Muscle of leg (tissue), 11 donors: ENCODE results near the gene EDA. TPM values are rescaled to one million over a fixed set of nuclear protein-coding genes. Genes with fewer than 3 reads are reported as not detected.

Experiments used
- DNase-seq: peaks from one replicate; pipeline ENCODE4 v3.0.0; 2013
- H3K27ac ChIP-seq: one replicate; pipeline ENCODE4 v1.5.1; 2013; ENCODE audit warnings: mild to moderate bottlenecking, low read length, control low read depth
- H3K27me3 ChIP-seq: one replicate; pipeline ENCODE4 v1.6.1; 2013; ENCODE audit warnings: low read length; ENCODE audit not compliant: control insufficient read depth, insufficient read depth
- H3K36me3 ChIP-seq: one replicate; pipeline ENCODE4 v1.6.1; 2013; ENCODE audit warnings: low read length; ENCODE audit not compliant: control insufficient read depth, insufficient read depth
- H3K4me1 ChIP-seq: one replicate; pipeline ENCODE4 v1.6.1; 2013; ENCODE audit warnings: low read length; ENCODE audit not compliant: control insufficient read depth, insufficient read depth
- H3K4me3 ChIP-seq: one replicate; pipeline ENCODE4 v1.5.1; 2013; ENCODE audit warnings: low read length, control low read depth
- H3K9me3 ChIP-seq: replicated peaks from 2 replicates; pipeline ENCODE4 v1.6.1; 2013; ENCODE audit warnings: low read depth, low read length; ENCODE audit not compliant: control insufficient read depth
- WGBS: methylation state at CpG from one replicate; pipeline ENCODE4 v1.1.5; 2013; ENCODE audit warnings: missing lambda C conversion rate; ENCODE audit not compliant: insufficient coverage; 5-methylcytosine and 5-hydroxymethylcytosine counted together
- polyA plus RNA-seq, 8 donors: library from polyadenylated mRNA; unstranded; fragments of 120-200 nt; gene quantifications; one replicate each; pipeline versions ENCODE4 v1.2.1 to v1.2.3, GENCODE V29; 2013; ENCODE audit warnings: inconsistent platforms in 1 of 8, low replicate concordance in 1 of 8; ENCODE audit not compliant: insufficient read length in 8 of 8, insufficient read depth in 1 of 8
- total RNA-seq: library from RNA; stranded (reverse); fragments of 120-200 nt; gene quantifications from one replicate; pipeline ENCODE4 v1.2.4, GENCODE V29; 2013

The EDA gene
- total and polyA plus RNA-seq, 9 donors = 12.3 to 29.5 (median 23.8) TPM

DNA sequence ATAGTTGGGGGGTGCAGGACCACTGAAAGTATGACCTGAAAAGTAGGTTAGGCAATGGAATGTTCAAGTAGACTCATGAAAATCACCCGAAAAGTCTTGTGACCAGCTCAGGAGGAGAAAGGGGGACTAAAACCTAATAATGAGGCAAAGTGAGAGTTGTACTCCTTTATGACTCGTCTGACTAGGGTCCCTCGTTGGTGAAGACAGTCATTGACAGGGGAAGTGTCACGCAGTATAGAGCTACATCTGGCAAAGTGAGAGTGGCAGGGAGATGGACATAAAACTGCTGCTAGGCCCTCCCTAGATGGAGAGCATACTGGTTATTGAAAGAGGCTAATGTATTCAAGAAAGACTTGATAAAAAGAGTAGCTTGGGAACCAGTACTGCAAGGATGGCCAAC lies 466.8 kb downstream of the EDA start:
- Histone ChIP-seq H3K27me3 (peaks cover 19% of the 10 kb centered on the region), H3K36me3 (no peaks in the 10 kb centered on the region), H3K9me3 (no peaks in the 10 kb centered on the region), H3K27ac (no peak overlapping the region), H3K4me1 (peaks cover 4% of the 10 kb centered on the region), H3K4me3 (no peak overlapping the region)
- DNase-seq = no peak
- 50% methylated on average over 4 of the region's 4 CpGs for WGBS

DNA sequence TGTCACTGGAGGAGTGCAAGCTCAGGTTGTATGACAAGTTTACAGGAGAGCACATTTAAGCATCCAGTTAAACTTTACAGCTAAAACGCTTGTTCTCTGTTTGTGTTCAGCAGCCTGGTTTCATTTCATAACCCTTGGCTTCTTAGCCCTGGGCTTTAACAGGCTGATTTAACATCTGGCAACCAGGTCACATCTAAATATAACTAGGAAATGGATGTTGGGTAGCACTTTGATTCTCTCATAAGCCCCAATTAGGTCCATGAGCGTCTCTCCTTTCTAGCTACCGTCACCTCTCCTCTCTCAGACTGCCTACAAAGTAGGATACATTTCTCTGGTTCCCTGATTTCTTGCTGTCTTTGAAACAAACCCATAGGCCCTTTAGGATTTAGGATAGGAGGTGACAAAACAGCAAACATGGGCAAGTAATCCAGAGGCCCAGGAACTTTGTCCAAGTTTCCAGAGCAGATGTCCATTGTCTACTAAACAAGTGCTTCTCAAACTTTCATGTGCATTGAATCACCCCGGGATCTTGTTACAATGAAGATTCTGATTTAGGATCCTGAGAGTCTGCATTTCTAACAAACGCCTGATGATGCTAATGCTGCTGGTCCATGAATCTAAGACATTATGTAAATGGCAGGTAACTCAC lies 468.8 kb downstream of the EDA start:
- H3K27me3 ChIP-seq = peaks cover 16% of the 10 kb centered on the region
- H3K4me3 ChIP-seq = no peak overlapping the region
- H3K4me1 ChIP-seq = peaks cover 18% of the 10 kb centered on the region
- 57% methylated on average over 1 of the region's 5 CpGs for WGBS
- DNase-seq = peak; percentile 57
- no peaks in the 10 kb centered on the region for H3K9me3 ChIP-seq
- no peaks in the 10 kb centered on the region for H3K36me3 ChIP-seq
- no peak overlapping the region for H3K27ac ChIP-seq

GRCh38 chrX:70087857-70088630 lies 472.1 kb downstream of the EDA start:
- Histone ChIP-seq H3K4me3 (no peak overlapping the region), H3K27me3 (peaks cover 21% of the 10 kb centered on the region), H3K9me3 (no peaks in the 10 kb centered on the region), H3K27ac (no peak overlapping the region), H3K36me3 (no peaks in the 10 kb centered on the region), H3K4me1 (peaks cover 18% of the 10 kb centered on the region)
- 48% methylated on average over 6 of the region's 11 CpGs for WGBS
- peak; percentile 50 for DNase-seq

DNA sequence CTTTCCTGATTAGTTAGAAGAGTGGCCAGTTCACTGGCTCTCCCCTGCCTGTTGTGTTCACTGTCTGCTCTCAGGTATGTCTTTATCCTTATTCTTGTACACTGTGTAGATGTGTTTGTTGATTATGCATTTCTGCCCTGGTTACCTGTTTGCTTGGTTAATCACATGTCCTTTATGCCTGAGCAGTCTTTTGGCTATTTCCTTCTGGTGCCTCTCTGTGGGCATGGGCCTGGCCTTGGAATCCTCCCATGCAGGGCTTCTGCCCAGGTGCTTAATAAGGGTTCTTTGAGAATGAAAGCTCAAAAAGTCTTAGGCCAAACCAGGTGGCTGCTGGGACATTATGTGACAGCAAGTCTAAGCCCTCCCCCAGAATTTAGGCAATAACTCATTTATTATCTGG lies 472.8 kb downstream of the EDA start:
- H3K4me3 ChIP-seq = no peak overlapping the region

More for the DNA sequence above, 472.8 kb downstream of the EDA start:
- peaks cover 18% of the 10 kb centered on the region for H3K4me1 ChIP-seq
- H3K27me3 ChIP-seq = peaks cover 18% of the 10 kb centered on the region
- H3K9me3 ChIP-seq = no peaks in the 10 kb centered on the region
- no peak for DNase-seq
- H3K27ac ChIP-seq = no peak overlapping the region
- no peaks in the 10 kb centered on the region for H3K36me3 ChIP-seq

Other genes with a start within 250 kb of the EDA start
- 0.31 TPM for gene NALF2, start 111.8 kb upstream of the EDA start, total RNA-seq
- gene NALF2, start 111.8 kb upstream of the EDA start, polyA plus RNA-seq = 1 to 10 TPM in 5 of 8 donors, under 1 TPM in 3; 0.48 to 1.2 (median 1.0) TPM